B cell (primary cell): Measurements from ENCODE around the gene THUMPD3.

Source experiments
- CTCF ChIP-seq: fragments of 200-600 bp; IDR thresholded peaks from one replicate; pipeline ENCODE4 v1.8.0; 2022; ENCODE audit warnings: antibody characterized with exemption, mild to moderate bottlenecking
- EZH2 ChIP-seq: IDR thresholded peaks from 2 replicates; pipeline ENCODE4 v1.6.1; 2012; ENCODE audit warnings: borderline replicate concordance, low read depth, mild to moderate bottlenecking, moderate library complexity, low read length; ENCODE audit not compliant: insufficient read depth, poor library complexity, severe bottlenecking

GRCh38 chr3:9340472-9340902, 22.4 kb upstream of the THUMPD3 start:
- no peak for TF ChIP-seq EZH2
- TF ChIP-seq CTCF: no peak
